DOHH2 (cell line): ENCODE measurements around the gene APBA2.

ENCODE experiments used
- H3F3A ChIP-seq: fragments of 200-600 bp; sonication (generic), shearing (Covaris generic); 2 replicates; pipeline ENCODE4 v1.6.0; 2016; ENCODE audit warnings: antibody characterized with exemption, mild to moderate bottlenecking; ENCODE audit not compliant: control insufficient read depth, insufficient read depth
- H3K27ac ChIP-seq: fragments of 200-600 bp; sonication (generic); 2 replicates; pipeline ENCODE4 v1.5.1; 2014; ENCODE audit warnings: low read depth, mild to moderate bottlenecking, low read length, moderate library complexity
- H3K27me3 ChIP-seq: fragments of 200-600 bp; sonication (generic); 2 replicates; pipeline ENCODE4 v1.6.1; 2014; ENCODE audit warnings: mild to moderate bottlenecking, low read length, mixed read lengths; ENCODE audit not compliant: control insufficient read depth
- H3K36me3 ChIP-seq: fragments of 200-600 bp; sonication (generic); 2 replicates; pipeline ENCODE4 v1.6.1; 2014; ENCODE audit warnings: mild to moderate bottlenecking, low read length, moderate library complexity, mixed read lengths; ENCODE audit not compliant: control insufficient read depth
- H3K4me1 ChIP-seq: fragments of 200-600 bp; sonication (generic); 2 replicates; pipeline ENCODE4 v1.6.1; 2014; ENCODE audit warnings: mild to moderate bottlenecking, low read length, mixed read lengths; ENCODE audit not compliant: control insufficient read depth
- H3K4me2 ChIP-seq: fragments of 200-600 bp; sonication (generic); 2 replicates; pipeline ENCODE4 v1.6.0; 2014; ENCODE audit warnings: mild to moderate bottlenecking, low read length, moderate library complexity
- H3K4me3 ChIP-seq: fragments of 200-600 bp; sonication (generic); 2 replicates; pipeline ENCODE4 v1.5.1; 2014; ENCODE audit warnings: mild to moderate bottlenecking, low read length, mixed read lengths
- H3K79me2 ChIP-seq: fragments of 200-600 bp; sonication (generic); 2 replicates; pipeline ENCODE4 v1.6.1; 2014; ENCODE audit warnings: mild to moderate bottlenecking, low read length, mixed read lengths; ENCODE audit not compliant: control insufficient read depth
- H3K9me2 ChIP-seq: fragments of 200-600 bp; sonication (generic); replicated peaks from 2 replicates; pipeline ENCODE4 v1.6.1; 2014; ENCODE audit warnings: mild to moderate bottlenecking, low read length, mixed read lengths; ENCODE audit not compliant: control insufficient read depth
- H3K9me3 ChIP-seq: fragments of 200-600 bp; sonication (generic); 2 replicates; pipeline ENCODE4 v1.6.1; 2014; ENCODE audit warnings: antibody characterized with exemption, low read length, mixed read lengths; ENCODE audit not compliant: control insufficient read depth, insufficient read depth
- H4K20me1 ChIP-seq: fragments of 200-600 bp; sonication (generic); 2 replicates; pipeline ENCODE4 v1.6.0; 2014; ENCODE audit warnings: low read depth, mild to moderate bottlenecking, antibody characterized with exemption, low read length, moderate library complexity; ENCODE audit not compliant: control insufficient read depth, insufficient read depth
- CTCF ChIP-seq: fragments of 200-600 bp; sonication (generic); IDR thresholded peaks from one replicate; pipeline ENCODE4 v1.5.1; 2014; ENCODE audit warnings: antibody characterized with exemption, mild to moderate bottlenecking, low read depth, low read length; ENCODE audit not compliant: poor library complexity, severe bottlenecking
- EZH2phosphoT487 ChIP-seq: fragments of 200-600 bp; sonication (generic); IDR thresholded peaks from 2 replicates; pipeline ENCODE4 v1.6.1; 2017; ENCODE audit warnings: borderline replicate concordance, mild to moderate bottlenecking, antibody characterized with exemption, low read length, moderate library complexity, mixed read lengths

Gene APBA2

GRCh38 chr15:29008846-29009245 is 123.1 kb downstream of the APBA2 start:
- Histone ChIP-seq H3K27ac (no peak overlapping the region), H3K4me2 (no peak overlapping the region), H3K79me2 (no peaks in the 10 kb centered on the region), H3K9me3 (no peaks in the 10 kb centered on the region), H3K4me3 (no peak overlapping the region), H3F3A (no peaks in the 10 kb centered on the region), H3K4me1 (no peaks in the 10 kb centered on the region), H3K9me2 (no peaks in the 10 kb centered on the region), H4K20me1 (no peaks in the 10 kb centered on the region), H3K27me3 (no peaks in the 10 kb centered on the region), H3K36me3 (no peaks in the 10 kb centered on the region)
- no peak for TF ChIP-seq EZH2phosphoT487
- no peak for TF ChIP-seq CTCF

- no peak overlapping the region for H3K27ac ChIP-seq
- no peaks in the 10 kb centered on the region for H3K9me3 ChIP-seq
- no peaks in the 10 kb centered on the region for H3K27me3 ChIP-seq
- H3K4me3 ChIP-seq = no peak overlapping the region
- H3K4me2 ChIP-seq = no peak overlapping the region
- no peaks in the 10 kb centered on the region for H3K4me1 ChIP-seq
- H3K9me2 ChIP-seq = no peaks in the 10 kb centered on the region
- TF ChIP-seq CTCF = no peak
- TF ChIP-seq EZH2phosphoT487 = no peak
- H3K36me3 ChIP-seq = no peaks in the 10 kb centered on the region
- no peaks in the 10 kb centered on the region for H3K79me2 ChIP-seq
- H4K20me1 ChIP-seq = no peaks in the 10 kb centered on the region
- H3F3A ChIP-seq = no peaks in the 10 kb centered on the region
Measured at GRCh38 chr15:29012097-29012496, 126.3 kb downstream of the APBA2 start.

DNA sequence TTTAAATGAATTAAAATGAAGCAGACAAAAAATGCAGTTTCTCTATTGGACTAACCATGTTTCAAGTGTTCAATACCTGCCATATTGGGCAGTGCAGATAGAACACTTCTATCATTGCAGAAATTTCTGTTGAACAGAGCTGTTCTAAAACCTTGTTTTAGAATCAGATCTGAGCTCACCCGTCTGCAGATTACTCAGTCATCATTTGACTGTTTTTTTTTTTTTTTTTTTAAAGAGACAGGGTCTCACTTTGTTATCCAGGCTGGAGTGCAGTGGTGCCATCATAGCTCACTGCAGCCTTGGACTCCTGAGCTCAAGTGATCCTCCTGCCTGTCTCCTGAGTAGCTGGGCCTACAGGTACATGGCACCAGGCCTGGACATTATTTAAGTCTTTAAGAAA is 128.7 kb downstream of the APBA2 start:
- Histone ChIP-seq H3K36me3 (no peaks in the 10 kb centered on the region), H3K9me2 (no peaks in the 10 kb centered on the region), H3K4me1 (no peaks in the 10 kb centered on the region), H3K79me2 (no peaks in the 10 kb centered on the region), H4K20me1 (no peaks in the 10 kb centered on the region), H3F3A (no peaks in the 10 kb centered on the region), H3K4me3 (no peak overlapping the region), H3K9me3 (no peaks in the 10 kb centered on the region), H3K27me3 (no peaks in the 10 kb centered on the region), H3K4me2 (no peak overlapping the region), H3K27ac (no peak overlapping the region)
- TF ChIP-seq EZH2phosphoT487 (no peak), CTCF (no peak)

GRCh38 chr15:29016518-29016917 is 130.7 kb downstream of the APBA2 start:
- Histone ChIP-seq H3F3A (no peaks in the 10 kb centered on the region), H3K9me3 (no peaks in the 10 kb centered on the region), H3K4me2 (no peak overlapping the region), H3K4me1 (no peaks in the 10 kb centered on the region), H3K36me3 (no peaks in the 10 kb centered on the region), H4K20me1 (no peaks in the 10 kb centered on the region), H3K27me3 (no peaks in the 10 kb centered on the region), H3K27ac (no peak overlapping the region), H3K9me2 (no peaks in the 10 kb centered on the region), H3K79me2 (no peaks in the 10 kb centered on the region), H3K4me3 (no peak overlapping the region)
- TF ChIP-seq CTCF = no peak
- no peak for TF ChIP-seq EZH2phosphoT487
